ENCODE data around the gene MYO5A.
"Not testable (repeated sequence)": the region's sequence is repeated elsewhere in the genome, so short reads cannot be mapped to it uniquely, and the experiment has no call there.

The MYO5A gene

GRCh38 chr15:52503788-52504496, 24.7 kb downstream of the MYO5A start:
- no peak for DNase-seq

- DNase-seq = no peak
These were observed 26.1 kb downstream of the MYO5A start for GRCh38 chr15:52502608-52503007.

GRCh38 chr15:52499506-52499905, 29.2 kb downstream of the MYO5A start:
- DNase-seq = no peak

GRCh38 chr15:52498706-52499105, 30.0 kb downstream of the MYO5A start:
- no peak for DNase-seq

- no peak for DNase-seq
These were observed 31.8 kb downstream of the MYO5A start for GRCh38 chr15:52496776-52497470.

GRCh38 chr15:52496175-52496574, 32.5 kb downstream of the MYO5A start:
- DNase-seq = no peak

- no peak for DNase-seq
These were observed 33.6 kb downstream of the MYO5A start for GRCh38 chr15:52495125-52495524.

GRCh38 chr15:52493968-52494367, 34.7 kb downstream of the MYO5A start:
- DNase-seq = no peak

GRCh38 chr15:52492132-52492531, 36.5 kb downstream of the MYO5A start:
- DNase-seq = no peak

- no peak for DNase-seq
These were observed 37.2 kb downstream of the MYO5A start for GRCh38 chr15:52491472-52491871.

GRCh38 chr15:52489430-52489829, 39.2 kb downstream of the MYO5A start:
- not testable (repeated sequence) for DNase-seq

- DNase-seq = no peak
These were observed 39.9 kb downstream of the MYO5A start for GRCh38 chr15:52488830-52489229.

GRCh38 chr15:52486003-52486996, 42.4 kb downstream of the MYO5A start:
- no peak for DNase-seq

- DNase-seq = no peak
These were observed 43.4 kb downstream of the MYO5A start for GRCh38 chr15:52485290-52485689.

GRCh38 chr15:52483707-52484106, 45.0 kb downstream of the MYO5A start:
- DNase-seq = no peak

- no peak for DNase-seq
These were observed 46.8 kb downstream of the MYO5A start for GRCh38 chr15:52481915-52482314.

GRCh38 chr15:52480990-52481389, 47.7 kb downstream of the MYO5A start:
- DNase-seq = no peak

GRCh38 chr15:52466716-52467115, 62.0 kb downstream of the MYO5A start:
- DNase-seq = no peak

- no peak for DNase-seq
These were observed 62.5 kb downstream of the MYO5A start for GRCh38 chr15:52466134-52466701.

- DNase-seq = no peak
These were observed 64.2 kb downstream of the MYO5A start for GRCh38 chr15:52464478-52464877.

GRCh38 chr15:52464040-52464439, 64.6 kb downstream of the MYO5A start:
- no peak for DNase-seq

- DNase-seq = no peak
These were observed 65.0 kb downstream of the MYO5A start for GRCh38 chr15:52463638-52464037.

- DNase-seq = no peak
These were observed 65.8 kb downstream of the MYO5A start for GRCh38 chr15:52462806-52463360.

All from NCI-H2081 treated with DMSO at 0.1 percent for 48 hours (cell line).